GM19023 (cell line): ENCODE data around the gene ARVCF.

Experiments used
- ATAC-seq: cut with Tn5 transposase; IDR thresholded peaks from one replicate; pipeline ENCODE4 v1.9.1; 2021; ENCODE audit warnings: mild to moderate bottlenecking, moderate library complexity; ENCODE audit not compliant: unreplicated experiment

ARVCF gene

DNA sequence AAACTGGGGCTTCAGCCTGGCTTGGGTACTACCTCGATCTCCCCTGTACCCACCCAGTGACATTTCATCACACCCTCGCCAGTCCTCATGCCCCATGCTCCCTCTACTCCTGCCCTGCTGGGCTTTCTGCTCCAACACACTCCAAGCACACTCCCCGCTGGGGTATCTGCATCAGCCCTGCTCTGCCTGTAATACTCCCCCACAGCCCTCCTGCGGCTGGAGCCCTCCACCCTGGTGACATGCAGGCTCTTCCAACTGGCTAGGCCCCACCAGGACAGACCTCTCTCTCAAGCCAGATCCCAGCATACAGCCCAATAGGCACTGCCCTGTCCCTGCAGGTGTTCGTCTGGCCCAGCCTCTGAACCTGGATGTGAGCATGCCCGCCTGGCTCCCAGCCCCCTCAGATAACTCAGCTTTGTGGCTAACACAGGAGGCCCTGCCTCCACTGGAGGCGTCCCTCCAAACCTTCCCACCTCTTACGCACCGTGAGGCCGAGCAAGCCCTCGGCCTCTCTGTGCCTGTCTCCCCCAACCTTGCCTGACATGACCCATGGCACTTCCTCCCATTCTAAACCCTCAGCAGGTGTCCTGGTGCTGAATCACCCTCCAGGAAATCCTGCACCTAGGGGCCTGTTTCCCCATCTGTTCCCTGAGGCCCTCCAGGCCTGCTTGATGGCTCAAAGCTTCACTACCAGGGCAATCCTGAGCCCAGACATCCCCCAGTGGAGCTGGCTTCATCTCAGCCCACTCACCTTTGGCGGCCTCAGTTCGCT is 41.5 kb downstream of the ARVCF start:
- no peak for ATAC-seq

DNA sequence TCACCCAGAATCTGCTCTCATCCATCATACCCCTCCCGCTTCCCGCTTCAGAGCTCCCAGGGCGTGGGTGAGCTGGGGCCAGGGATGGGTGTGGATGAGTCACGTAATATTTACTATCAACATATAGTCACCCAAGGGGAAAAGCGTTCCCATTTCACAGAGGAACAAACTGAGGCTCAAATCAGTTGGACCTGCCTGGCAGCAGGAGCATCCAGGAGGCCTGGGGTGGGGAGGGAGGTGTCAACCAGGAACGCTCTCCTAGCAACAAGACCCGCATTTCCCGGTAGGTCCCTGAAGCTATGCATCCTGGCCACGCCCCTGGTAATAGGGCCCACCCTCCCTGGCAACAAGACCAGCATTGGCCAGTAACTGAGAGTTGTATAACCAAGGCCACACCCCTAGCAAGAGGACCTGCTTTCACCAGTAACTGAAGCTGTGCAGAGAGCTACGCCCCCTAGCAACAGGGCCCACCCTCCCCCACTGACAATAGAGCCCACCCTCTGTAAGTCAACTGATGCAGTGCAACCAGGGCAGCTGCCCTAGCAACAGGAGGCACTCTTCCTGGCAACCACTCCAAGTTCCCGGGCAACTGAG is 42.3 kb downstream of the ARVCF start:
- no peak for ATAC-seq

DNA sequence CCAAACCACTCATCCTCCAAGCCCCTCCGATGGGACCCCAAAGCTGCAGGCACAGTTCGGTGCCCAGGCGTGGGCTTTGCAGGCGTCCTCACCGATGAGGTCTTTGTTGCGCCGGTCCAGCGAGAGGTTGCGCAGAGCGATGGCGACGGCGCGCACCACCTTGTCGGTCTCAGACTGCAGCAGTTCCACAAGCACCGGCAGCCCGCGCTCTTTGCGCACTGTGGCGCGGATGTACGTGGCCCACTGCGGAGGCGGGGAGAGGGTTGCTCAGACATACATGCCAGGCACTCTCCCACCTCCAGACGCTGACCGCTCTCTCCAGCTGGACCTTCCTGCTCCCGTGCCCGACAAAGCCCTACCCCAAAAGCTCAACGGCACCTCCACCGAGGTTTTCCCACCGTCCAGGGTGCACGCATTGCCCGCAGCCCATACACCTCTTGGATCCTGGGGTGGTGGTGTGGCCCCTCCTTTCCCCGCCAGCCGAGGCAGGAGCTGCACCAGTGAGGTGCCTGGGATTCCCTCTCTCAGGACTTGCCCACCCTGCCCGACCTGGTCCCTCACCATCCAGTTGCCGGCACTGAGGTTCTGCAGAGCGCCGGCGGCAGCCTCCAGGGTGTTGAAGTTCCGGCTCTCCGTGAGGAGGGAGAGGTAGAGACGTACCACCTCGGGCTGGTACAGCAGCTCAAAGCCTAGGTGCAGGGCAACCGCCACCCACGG is 42.9 kb downstream of the ARVCF start:
- no peak for ATAC-seq

DNA sequence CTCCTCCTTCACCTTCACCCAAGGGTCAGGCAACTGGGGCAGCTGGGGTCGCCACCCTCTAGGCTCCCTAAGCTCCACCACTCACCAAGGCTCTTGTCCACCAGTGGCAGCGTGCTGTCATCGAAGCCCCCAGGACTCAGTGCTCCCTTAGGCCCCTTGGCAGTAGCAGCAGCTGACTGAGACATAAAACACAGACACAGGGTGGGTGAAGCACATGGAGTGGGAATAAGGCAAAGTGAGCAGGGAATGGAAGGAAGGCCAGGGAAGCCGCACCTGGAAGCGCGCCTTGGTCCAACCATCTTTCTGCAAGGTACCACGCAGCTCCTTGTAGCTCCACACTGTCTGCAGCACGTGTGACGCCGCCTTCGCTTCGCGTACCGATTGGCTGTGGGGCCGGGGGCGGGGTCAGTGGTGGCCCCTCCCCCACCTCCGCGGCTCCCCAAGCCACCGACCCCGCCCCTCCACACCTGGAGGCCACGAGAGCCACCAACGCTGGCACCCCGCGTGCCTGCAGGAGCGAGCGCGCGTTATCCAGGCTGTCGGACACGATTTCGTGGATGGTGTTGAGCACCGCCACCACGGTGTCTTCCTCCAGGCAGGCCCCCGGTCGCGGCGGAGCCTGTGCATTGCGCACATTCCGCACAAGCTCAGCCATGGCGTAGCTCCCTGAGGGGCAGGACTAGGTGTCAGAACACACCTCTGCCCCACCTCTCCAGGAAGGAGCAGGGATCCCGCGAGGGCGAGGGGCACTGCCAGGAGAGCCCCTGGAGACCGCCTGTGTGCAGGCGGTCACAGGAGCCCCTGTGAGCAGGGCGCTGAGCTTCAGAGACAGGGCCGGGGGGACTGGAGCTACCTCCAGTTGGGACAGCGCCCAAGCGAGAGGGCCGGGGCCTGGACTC is 43.7 kb downstream of the ARVCF start:
- no peak for ATAC-seq

DNA sequence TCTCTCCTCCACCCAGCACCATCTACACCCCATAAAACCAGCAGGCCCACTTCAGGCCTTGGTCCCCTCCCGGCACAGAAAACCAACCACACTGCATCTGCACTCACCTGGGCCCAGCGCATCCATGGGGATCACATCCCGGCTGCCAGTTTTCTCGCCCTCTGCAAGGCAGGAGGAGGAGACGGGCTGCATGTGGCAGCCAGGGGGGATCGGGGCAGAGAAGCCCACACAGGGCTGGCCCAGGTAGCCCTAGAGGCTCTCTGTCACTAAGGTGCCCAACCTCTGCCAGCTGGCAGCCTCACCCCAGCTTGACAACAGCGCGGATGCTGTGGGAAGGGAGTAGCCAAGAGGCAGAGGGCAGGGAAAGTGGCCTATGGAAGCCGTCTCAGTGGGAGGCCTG is 44.4 kb downstream of the ARVCF start:
- ATAC-seq: no peak

DNA sequence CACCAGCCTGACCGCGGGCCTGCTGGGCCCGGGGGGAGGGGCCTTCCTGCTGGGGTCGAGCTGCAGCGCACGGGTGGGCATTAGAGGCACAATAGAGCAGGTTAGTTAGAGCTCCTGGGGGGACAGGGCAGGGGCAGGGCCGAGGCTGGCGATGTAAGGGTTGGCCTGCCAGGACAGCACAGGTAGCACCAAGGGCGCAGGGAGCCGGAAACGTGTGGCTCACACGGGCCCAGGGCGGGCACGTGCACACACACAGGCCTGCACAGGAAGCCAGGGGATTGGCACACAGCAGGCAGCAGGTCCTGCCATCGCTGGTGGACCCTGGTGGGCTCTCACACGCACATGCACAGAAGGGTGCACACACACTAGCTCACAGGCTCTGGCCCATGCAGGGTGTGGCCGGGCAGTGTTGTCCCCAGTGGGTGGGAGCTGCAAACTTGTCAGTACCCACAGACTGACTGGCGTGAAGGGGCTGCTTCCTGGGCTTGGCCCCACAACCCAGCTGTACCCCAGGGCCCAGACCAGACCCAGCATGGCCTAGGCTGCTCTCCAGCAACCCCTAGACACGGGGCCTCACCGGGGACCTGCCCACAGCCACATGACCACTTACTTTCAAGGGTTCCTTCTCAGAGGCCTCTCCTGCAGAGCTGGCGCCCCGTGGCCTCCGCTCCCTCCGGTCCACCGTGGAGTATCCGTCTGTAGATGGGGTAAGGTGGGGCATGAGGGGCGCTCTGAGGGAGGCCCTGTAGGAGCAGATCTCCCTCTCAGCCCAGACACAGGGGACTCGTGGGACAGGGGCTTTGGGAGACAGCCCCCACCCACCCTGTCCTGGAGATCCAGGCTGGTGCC is 45.1 kb downstream of the ARVCF start:
- no peak for ATAC-seq

DNA sequence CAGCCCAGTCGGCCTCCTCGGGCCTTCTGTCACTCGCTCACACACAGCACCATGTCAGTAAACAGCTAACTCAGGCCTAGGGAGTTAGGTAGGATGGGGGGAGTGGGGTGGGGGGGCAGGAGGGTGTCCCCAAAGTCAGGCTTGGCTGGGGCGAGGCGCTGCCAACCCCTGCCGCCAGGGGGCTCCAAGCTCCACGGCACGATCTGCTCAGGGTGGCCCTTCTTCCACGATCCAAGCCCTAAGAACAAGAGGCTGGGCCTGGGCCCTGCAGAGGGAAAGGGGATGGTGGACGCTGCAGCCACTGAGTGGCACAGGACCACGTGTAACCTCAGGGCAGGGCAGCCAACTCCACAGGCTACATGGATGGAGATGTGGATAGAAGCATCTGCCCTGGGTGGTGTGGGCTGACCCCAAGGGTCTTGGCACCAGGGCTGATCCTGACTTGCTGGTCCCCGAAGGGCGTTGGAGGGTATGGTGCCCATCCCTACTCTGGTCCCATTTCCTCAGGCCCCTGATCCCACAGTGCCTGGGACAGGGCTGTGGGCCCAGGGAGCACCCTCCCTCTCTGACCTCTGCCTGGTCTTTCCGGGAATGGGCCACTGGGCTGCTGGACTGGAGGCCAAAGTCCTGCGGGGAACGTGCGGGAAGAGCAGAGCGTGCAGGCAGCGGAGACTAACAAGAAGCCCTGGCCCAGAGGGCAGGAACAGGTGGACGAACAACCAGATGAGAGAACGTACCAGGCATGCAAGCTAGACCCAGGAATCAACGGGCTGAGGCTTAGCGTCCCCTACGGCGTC is 45.9 kb downstream of the ARVCF start:
- ATAC-seq: no peak

DNA sequence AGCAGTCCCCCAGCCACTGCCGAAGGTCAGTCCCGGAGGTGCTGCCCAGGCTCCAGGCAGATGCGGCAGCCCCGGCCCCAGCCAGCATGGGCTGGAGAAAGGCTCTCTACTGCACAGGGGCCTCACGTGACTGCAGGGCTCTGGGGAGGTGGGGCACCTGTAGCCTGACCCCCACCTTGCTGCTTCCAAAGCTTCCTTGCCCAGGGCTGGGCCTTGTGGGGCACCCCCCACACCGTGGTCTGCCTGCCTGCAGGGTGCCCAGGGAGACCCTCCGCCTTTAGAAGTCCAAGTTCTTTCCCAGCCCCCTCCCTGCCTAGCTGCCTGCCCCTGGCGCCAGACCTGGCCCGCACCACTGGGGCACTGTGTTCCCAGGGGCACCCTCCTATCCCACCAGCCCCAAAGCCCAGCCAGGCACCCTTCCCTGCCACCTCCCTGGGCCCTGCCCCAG is 46.6 kb downstream of the ARVCF start:
- ATAC-seq: no peak

DNA sequence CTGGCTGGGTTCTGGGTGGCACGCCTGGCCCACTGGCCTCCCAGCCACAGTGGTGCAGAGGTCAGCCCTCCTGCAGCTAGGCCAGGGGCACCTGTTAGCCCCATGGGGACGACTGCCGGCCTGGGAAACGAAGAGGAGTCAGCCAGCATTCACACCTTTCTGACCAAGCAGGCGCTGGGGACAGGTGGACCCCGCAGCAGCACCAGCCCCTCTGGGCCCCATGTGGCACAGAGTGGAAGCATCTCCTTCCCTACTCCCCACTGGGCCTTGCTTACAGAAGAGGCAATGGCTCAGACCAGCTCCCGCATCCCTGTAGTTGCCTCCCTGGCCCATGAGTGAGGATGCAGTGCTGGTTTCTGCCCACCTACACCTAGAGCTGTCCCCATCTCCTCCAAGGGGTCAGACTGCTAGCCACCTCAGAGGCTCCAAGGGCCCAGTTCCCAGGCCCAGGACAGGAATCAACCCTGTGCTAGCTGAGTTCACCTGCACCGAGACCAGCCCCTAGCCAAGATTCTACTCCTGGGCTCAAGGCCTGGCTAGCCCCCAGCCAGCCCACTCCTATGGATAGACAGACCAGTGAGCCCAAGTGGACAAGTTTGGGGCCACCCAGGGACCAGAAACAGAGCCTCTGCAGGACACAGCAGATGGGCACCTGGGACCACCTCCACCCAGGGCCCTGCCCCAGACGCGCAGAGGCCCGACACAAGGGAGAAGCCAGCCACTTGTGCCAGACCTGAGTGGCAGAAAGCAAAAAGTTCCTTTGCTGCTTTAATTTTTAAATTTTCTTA is 47.3 kb downstream of the ARVCF start:
- no peak for ATAC-seq

DNA sequence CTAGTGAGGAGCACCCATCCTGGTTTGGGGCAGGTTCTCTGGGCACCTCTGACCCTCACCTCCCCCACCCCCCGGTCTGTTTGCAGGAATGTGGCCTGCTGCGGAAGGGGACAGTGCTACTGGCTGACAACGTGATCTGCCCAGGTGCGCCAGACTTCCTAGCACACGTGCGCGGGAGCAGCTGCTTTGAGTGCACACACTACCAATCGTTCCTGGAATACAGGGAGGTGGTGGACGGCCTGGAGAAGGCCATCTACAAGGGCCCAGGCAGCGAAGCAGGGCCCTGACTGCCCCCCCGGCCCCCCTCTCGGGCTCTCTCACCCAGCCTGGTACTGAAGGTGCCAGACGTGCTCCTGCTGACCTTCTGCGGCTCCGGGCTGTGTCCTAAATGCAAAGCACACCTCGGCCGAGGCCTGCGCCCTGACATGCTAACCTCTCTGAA is 48.2 kb downstream of the ARVCF start:
- no peak for ATAC-seq

DNA sequence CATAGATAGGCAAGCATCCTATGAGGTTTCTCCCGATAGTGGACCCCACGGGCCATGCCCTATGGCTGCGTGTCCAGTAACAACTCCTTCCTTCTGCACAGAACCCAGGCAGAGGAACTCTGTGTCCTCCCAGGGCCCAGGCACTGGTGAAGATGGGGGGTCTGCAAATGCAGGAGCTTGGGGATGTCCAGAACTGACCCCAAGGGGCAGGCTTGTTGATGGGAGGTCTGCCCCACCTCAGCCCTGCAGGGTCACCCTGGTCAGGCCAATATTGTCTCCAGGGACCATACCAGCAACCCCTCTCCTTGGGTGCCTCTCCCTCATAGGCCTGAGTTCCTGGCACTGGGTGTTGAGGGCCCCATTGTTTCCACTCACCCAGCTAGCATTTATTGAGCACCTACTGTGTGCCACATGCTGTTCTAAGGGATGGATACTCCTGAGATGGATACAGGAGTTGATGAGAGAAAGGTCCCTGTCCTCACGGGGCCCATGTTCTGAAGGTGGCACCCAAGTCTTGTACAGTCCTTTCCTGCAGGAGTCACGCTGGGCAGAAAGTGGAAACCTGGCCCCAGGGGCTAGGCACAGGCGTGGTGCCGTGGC is 48.7 kb downstream of the ARVCF start:
- no peak for ATAC-seq

DNA sequence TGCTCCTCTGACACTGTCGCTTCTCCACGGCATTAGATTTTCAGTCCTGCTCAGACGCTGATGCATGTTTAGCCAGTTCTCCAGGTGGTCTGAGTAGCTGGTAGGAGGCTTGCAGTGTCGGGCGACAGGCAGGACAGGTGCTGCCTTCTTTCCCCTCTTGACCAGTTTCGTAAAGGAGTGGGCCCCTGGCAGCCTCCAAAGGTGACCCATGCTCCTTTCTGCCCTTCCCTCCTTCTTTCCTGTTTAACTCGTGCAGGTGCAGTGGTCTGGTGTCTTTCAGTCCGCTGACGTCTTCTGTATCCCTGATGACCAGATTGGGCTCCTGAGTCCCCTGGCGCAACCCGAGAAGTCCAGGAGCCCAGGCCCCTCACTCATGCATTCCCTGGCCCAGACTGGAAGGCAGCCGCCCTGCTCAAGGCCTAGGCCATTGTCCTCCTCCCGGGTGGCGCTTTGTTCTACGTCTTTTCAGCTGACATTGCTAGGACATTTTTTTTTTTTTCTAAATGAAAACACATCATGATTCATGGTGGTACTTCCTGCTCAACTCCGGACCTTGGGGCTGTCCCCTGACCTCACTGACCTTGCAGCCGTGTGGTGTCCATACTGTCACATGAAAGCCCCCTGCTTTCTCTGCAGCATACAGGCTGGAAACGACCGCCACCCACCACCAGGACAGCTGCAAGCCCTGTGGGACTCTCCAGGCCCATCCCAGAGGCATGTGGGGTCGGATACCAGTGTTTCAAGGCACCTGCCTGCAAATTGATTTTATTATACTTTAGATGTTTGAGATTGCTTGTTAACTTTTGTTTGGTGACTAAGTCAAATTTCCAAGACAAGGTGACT is 49.5 kb downstream of the ARVCF start:
- ATAC-seq: no peak

DNA sequence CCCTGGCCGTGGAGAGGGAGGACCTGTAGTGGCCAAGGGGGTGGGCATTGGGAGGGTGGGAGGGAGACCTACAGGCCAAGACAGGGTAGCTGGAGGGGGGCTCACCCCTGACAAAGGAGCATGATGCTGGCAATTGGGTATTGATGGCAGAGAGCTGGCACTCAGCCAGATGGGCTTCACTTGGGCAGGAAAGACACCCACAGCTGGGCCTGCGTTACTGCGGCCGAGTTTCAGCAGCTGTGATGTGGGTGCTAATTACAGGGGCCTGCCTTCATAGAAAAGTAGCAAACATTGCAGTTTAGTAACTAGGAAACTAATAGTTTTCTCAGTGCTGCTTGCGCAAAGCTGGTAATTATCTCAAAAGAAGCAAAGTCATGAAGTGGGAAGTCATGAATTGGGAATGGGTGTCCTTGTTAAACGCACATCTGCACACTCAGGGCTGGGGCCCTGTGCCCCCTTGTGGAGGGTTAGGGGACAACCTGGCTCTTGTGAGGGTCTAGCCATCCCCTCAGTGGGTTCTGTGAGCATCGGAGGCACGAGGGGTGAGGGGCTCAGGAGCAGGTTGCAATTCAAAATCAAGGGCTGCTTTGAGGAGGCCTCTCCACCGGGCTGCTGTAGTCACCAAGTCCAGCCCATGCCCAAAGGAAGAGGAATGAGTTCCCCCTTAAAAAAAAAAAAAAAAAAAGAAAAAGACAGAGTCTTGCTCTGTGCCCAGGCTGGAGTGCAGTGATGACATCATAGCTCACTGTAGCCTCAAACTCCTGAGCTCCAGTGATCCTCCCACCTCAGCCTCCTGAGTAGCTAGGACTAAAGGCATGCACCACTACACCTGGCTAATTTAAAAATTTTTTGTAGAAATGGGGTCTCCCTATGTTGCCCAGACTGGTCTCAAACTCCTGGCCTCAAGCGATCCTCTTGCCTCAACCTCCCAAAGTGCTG is 50.6 kb downstream of the ARVCF start:
- ATAC-seq: no peak

DNA sequence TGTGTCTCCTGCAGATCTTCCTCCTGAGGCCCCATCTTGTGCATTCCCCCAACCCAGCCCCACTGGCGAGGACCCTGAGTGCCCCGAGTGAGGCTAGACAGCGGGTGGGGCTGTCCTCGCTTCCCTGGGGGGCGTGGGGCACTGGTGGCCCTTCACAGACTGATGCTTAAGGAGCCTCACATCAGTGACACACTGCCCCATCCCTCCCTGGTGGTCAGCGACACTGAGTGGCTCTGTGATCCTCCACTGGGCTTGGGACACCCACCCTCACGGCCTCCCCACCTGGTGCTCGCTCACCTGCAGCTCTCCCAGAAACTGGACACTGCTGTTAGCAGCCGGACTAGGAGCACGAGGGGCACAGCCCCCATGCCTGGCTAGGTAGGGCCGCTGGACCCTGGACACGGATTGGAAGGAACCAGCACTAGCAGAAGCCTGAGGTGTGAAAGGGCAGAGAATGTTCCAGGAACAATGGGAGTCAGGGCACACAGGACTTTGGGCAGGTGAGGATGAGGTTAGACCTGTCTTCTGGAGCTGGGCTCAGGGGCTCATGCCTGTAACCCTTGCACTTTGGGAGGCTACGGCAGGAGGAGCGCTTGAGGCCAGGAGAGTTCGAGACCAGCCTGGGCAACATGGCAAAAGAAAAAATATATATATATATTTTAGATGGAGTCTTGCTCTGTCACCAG is 51.8 kb downstream of the ARVCF start:
- ATAC-seq: no peak

DNA sequence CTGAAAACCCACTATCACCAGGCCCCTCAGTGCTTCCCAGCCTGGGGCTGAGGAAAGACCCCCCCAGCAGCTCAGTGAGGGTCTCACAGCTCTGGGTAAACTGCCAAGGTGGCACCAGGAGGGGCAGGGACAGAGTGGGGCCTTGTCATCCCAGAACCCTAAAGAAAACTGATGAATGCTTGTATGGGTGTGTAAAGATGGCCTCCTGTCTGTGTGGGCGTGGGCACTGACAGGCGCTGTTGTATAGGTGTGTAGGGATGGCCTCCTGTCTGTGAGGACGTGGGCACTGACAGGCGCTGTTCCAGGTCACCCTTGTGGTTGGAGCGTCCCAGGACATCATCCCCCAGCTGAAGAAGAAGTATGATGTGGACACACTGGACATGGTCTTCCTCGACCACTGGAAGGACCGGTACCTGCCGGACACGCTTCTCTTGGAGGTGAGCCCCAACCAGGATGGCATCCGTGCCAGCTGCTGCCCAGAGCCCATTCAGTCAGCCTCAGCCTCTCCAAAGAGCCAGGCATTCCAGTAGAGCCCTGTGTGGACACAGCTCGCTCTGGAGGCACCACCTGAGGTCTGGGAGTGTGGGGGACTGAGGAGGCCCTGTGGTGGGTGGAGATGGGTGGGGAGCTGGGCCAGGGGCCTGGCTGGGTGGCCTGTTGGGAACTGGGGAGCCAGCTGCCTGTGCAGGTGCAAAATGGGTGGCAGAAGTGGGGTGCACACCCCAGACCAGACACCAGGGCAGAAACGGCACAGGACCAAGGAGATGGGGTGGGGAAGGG is 52.6 kb downstream of the ARVCF start:
- no peak for ATAC-seq
